HepG2 (cell line): ENCODE results near the gene WWTR1. TPM values are rescaled to one million over a fixed set of nuclear protein-coding genes. Genes with fewer than 3 reads are reported as not detected.
A peak's percentile ranks its signal among the peaks of the same experiment; 100 is the strongest.

Experiments
- AHDC1 ChIP-seq: sonication (generic); formaldehyde crosslinking; IDR thresholded peaks from 2 replicates; pipeline ENCODE4 v1.5.1; 2020; ENCODE audit warnings: mild to moderate bottlenecking, missing genetic modification reagents, borderline replicate concordance
- BCL3 ChIP-seq: sonication (generic); formaldehyde crosslinking; IDR thresholded peaks from 2 replicates; pipeline ENCODE4 v1.5.1; 2020; ENCODE audit warnings: mild to moderate bottlenecking, missing genetic modification reagents, moderate library complexity
- FIP1L1 ChIP-seq: fragments of 200-400 bp; formaldehyde crosslinking; IDR thresholded peaks from 2 replicates; pipeline ENCODE4 v1.6.1; 2018; ENCODE audit warnings: low read depth, mild to moderate bottlenecking, low read length, moderate library complexity, borderline replicate concordance; ENCODE audit not compliant: insufficient read depth
- FOXA1 ChIP-seq, 2 experiments: fragments of 450-650 bp in 1 of 2; sonication (generic) in 1 of 2; formaldehyde crosslinking in 1 of 2; IDR thresholded peaks; 2 replicates each; pipeline versions ENCODE4 v1.4.0 to v1.6.1; 2016 to 2020; ENCODE audit warnings: missing genetic modification reagents in 1 of 2
- FOXP4 ChIP-seq: sonication (generic); formaldehyde crosslinking; IDR thresholded peaks from 2 replicates; pipeline ENCODE4 v1.4.0; 2020; ENCODE audit warnings: missing genetic modification reagents
- FUBP1 ChIP-seq: sonication (generic); formaldehyde crosslinking; IDR thresholded peaks from 2 replicates; pipeline ENCODE4 v1.5.1; 2020; ENCODE audit warnings: missing genetic modification reagents, mild to moderate bottlenecking, borderline replicate concordance
- HNF1B ChIP-seq: sonication (generic); formaldehyde crosslinking; IDR thresholded peaks from 2 replicates; pipeline ENCODE4 v1.5.1; 2020; ENCODE audit warnings: mild to moderate bottlenecking, moderate library complexity, missing genetic modification reagents
- TAF1 ChIP-seq: sonication (generic); formaldehyde crosslinking; IDR thresholded peaks from 2 replicates; pipeline ENCODE4 v1.4.0; 2020; ENCODE audit warnings: missing genetic modification reagents
- ZFP36L2 ChIP-seq: sonication (generic); formaldehyde crosslinking; IDR thresholded peaks from 2 replicates; pipeline ENCODE4 v1.4.0; 2020; ENCODE audit warnings: missing genetic modification reagents
- ZNF235 ChIP-seq: sonication (generic); formaldehyde crosslinking; IDR thresholded peaks from 2 replicates; pipeline ENCODE4 v1.8.1; 2023; ENCODE audit warnings: mild to moderate bottlenecking, missing genetic modification reagents, borderline replicate concordance
- ZNF367 ChIP-seq: sonication (generic); formaldehyde crosslinking; IDR thresholded peaks from 2 replicates; pipeline ENCODE4 v1.4.0; 2020; ENCODE audit warnings: missing genetic modification reagents, borderline replicate concordance
- ZNF501 ChIP-seq: sonication (generic); formaldehyde crosslinking; IDR thresholded peaks from 2 replicates; pipeline ENCODE4 v1.5.1; 2020; ENCODE audit warnings: mild to moderate bottlenecking, moderate library complexity, missing genetic modification reagents
- ZNF557 ChIP-seq: sonication (generic); formaldehyde crosslinking; IDR thresholded peaks from 2 replicates; pipeline ENCODE4 v1.4.0; 2020; ENCODE audit warnings: missing genetic modification reagents
- ZNF670 ChIP-seq: sonication (generic); formaldehyde crosslinking; IDR thresholded peaks from 2 replicates; pipeline ENCODE4 v1.8.0; 2022; ENCODE audit warnings: mild to moderate bottlenecking, missing genetic modification reagents, borderline replicate concordance
- ZNF839 ChIP-seq: sonication (generic); formaldehyde crosslinking; IDR thresholded peaks from 2 replicates; pipeline ENCODE4 v1.4.0; 2020; ENCODE audit warnings: missing genetic modification reagents, mild to moderate bottlenecking, borderline replicate concordance
- polyA plus RNA-seq, 8 experiments: library from polyadenylated mRNA; depleted of rRNA in 3 of 8; stranded (reverse) in 7 of 8; unstranded in 1 of 8; fragments of >200 nt; fragmentation: Illumina TruSeq in 4 of 8; extraction: Trizol in 4 of 8; gene quantifications; 2 replicates each; pipeline versions ENCODE4 v1.2.1 to v1.2.3, GENCODE V29; 2011 to 2016; ENCODE audit warnings: low read depth in 4 of 8, missing spikeins in 1 of 8, mixed read lengths in 1 of 8; ENCODE audit not compliant: insufficient read depth in 1 of 8
- total RNA-seq, 5 experiments: library from RNA; depleted of rRNA; stranded (reverse); fragments of >200 nt; fragmentation: Illumina TruSeq; extraction: Trizol; gene quantifications; 2 replicates each; pipeline ENCODE4 v1.2.3, GENCODE V29; 2016; ENCODE audit warnings: low read depth in 1 of 5

The WWTR1 gene
- total and polyA plus RNA-seq, 2 of the 13 experiments (the other 11 are each of a cell fraction or from before 2014, with no cell fraction given): 19.7 to 139 TPM

GRCh38 chr3:149610351-149611105 lies 47.3 kb downstream of the WWTR1 start (continued):
- TF ChIP-seq FOXA1 (IDR thresholded peaks at IDR 0.05): no peak
- TF ChIP-seq FOXA1 (CRISPR knock-in tag; IDR thresholded peaks at IDR 0.05): no peak
- peak; percentile 15; the same call in 1 of the 2 replicates for TF ChIP-seq AHDC1 (CRISPR knock-in tag)
- TF ChIP-seq ZNF235 (CRISPR knock-in tag): no peak
- TF ChIP-seq ZNF367 (CRISPR knock-in tag): no peak
- TF ChIP-seq ZNF670: 0 out of 2 replicates have a peak, but pooled peaks have one; percentile 25
- TF ChIP-seq ZNF557 (CRISPR knock-in tag): no peak
- no peak for TF ChIP-seq ZFP36L2 (CRISPR knock-in tag)
- TF ChIP-seq FOXP4 (CRISPR knock-in tag): 0 out of 2 replicates have a peak, but pooled peaks have one; percentile 9
- TF ChIP-seq FIP1L1: no peak
- TF ChIP-seq BCL3: no peak
- TF ChIP-seq TAF1 (CRISPR knock-in tag): no peak
- TF ChIP-seq FUBP1: no peak
- TF ChIP-seq ZNF501 (CRISPR knock-in tag): peak; percentile 56; the same call in 1 of the 2 replicates
- 0 out of 2 replicates have a peak, but pooled peaks have one; percentile 44 for TF ChIP-seq HNF1B (CRISPR knock-in tag)
- no peak for TF ChIP-seq ZNF839 (CRISPR knock-in tag)
